Neural progenitor cell (in vitro differentiated cells): Measurements from ENCODE around the gene TNS3. TPM values are rescaled to one million over a fixed set of nuclear protein-coding genes. Genes with fewer than 3 reads are reported as not detected.
A peak's percentile ranks its signal among the peaks of the same experiment; 100 is the strongest.

Source experiments
- DNase-seq: peaks from one replicate; pipeline ENCODE4 v3.0.0-alpha.2; 2016; ENCODE audit warnings: low spot score
- H2AFZ ChIP-seq: fragments of 200-600 bp; sonication (generic); replicated peaks from 2 replicates; pipeline ENCODE4 v1.6.1; 2016; ENCODE audit warnings: antibody characterized with exemption
- H3F3A ChIP-seq: fragments of 200-600 bp; sonication (generic); 2 replicates; pipeline ENCODE4 v1.6.1; 2016; ENCODE audit warnings: antibody characterized with exemption, low read depth
- H3K27ac ChIP-seq: fragments of 200-600 bp; sonication (generic); 2 replicates; pipeline ENCODE4 v1.5.1; 2016; ENCODE audit warnings: mild to moderate bottlenecking
- H3K27me3 ChIP-seq: fragments of 200-600 bp; sonication (generic); 2 replicates; pipeline ENCODE4 v1.6.1; 2016; ENCODE audit warnings: mild to moderate bottlenecking, moderate library complexity
- H3K36me3 ChIP-seq: fragments of 200-600 bp; sonication (generic); 2 replicates; pipeline ENCODE4 v1.5.1; 2016
- H3K4me1 ChIP-seq: fragments of 200-600 bp; sonication (generic); 2 replicates; pipeline ENCODE4 v1.6.1; 2016; ENCODE audit warnings: mixed run types
- H3K4me2 ChIP-seq: fragments of 200-600 bp; sonication (generic); 2 replicates; pipeline ENCODE4 v1.6.1; 2016
- H3K4me3 ChIP-seq: fragments of 200-600 bp; sonication (generic); 2 replicates; pipeline ENCODE4 v1.5.1; 2016
- H3K79me2 ChIP-seq: fragments of 200-600 bp; sonication (generic); 2 replicates; pipeline ENCODE4 v1.6.1; 2016; ENCODE audit warnings: low read depth
- H3K9ac ChIP-seq: fragments of 200-600 bp; sonication (generic); 2 replicates; pipeline ENCODE4 v1.6.1; 2016
- H3K9me3 ChIP-seq: fragments of 200-600 bp; sonication (generic); 2 replicates; pipeline ENCODE4 v1.5.1; 2016; ENCODE audit warnings: low read depth
- H4K20me1 ChIP-seq: fragments of 200-600 bp; sonication (generic); 2 replicates; pipeline ENCODE4 v1.6.1; 2016; ENCODE audit warnings: low read depth
- H3K27ac Mint-ChIP-seq: 3 replicates; pipeline ENCODE4 v1.8.0; 2021; ENCODE audit warnings: mixed read lengths
- H3K27me3 Mint-ChIP-seq: 2 replicates; pipeline ENCODE4 v1.8.0; 2022; ENCODE audit warnings: low read depth, mild to moderate bottlenecking, inconsistent platforms, moderate library complexity, mixed read lengths; ENCODE audit not compliant: insufficient read depth
- H3K36me3 Mint-ChIP-seq: 3 replicates; pipeline ENCODE4 v1.8.0; 2021; ENCODE audit warnings: mixed read lengths
- H3K4me1 Mint-ChIP-seq: 3 replicates; pipeline ENCODE4 v1.8.0; 2021; ENCODE audit warnings: mixed read lengths
- H3K4me3 Mint-ChIP-seq: 3 replicates; pipeline ENCODE4 v1.8.0; 2021; ENCODE audit warnings: mild to moderate bottlenecking, moderate library complexity, mixed read lengths
- H3K9me3 Mint-ChIP-seq: 3 replicates; pipeline ENCODE4 v1.8.0; 2020; ENCODE audit warnings: mixed read lengths
- EZH2 ChIP-seq: fragments of 200-600 bp; sonication (generic); IDR thresholded peaks from 2 replicates; pipeline ENCODE4 v1.6.1; 2017; ENCODE audit warnings: antibody characterized with exemption, mild to moderate bottlenecking, moderate library complexity
- EZH2phosphoT487 ChIP-seq: fragments of 200-600 bp; sonication (generic); IDR thresholded peaks from 2 replicates; pipeline ENCODE4 v1.6.1; 2017; ENCODE audit warnings: antibody characterized with exemption
- total RNA-seq: library from RNA; depleted of rRNA; stranded (reverse); fragments of >200 nt; gene quantifications from 2 replicates; pipeline ENCODE4 v1.2.3, GENCODE V29; 2015; ENCODE audit warnings: low replicate concordance
- TF ChIP-seq, protein P1 (sequence below): fragments of 200-600 bp; sonication (generic); IDR thresholded peaks from 2 replicates; pipeline ENCODE4 v1.5.1; 2017; ENCODE audit warnings: antibody characterized with exemption, mild to moderate bottlenecking

The TNS3 gene
- total RNA-seq, 1 donor from 2014 or later, result 15.0 TPM

DNA sequence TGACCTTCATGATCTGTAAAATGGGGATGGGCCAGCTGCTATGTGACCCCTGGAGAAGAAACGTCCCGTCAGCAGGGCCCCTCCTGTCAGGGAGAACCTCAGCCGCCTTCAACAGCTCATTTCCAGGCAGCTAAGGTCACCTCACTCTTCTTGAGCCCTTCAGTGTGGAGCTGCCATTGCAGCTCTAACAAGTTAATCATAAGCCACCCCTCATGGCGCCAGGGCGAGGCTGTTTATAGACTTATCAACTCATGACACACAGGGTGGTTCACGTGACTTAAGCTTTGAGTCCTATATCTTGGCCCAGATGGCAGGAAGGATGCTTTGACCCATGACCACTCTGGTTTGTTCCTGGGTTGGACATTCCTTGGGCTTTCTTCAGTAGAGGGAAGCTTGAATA lies 315.1 kb downstream of the TNS3 start:
- H3K4me2 ChIP-seq, result no peak overlapping the region
- TF ChIP-seq EZH2phosphoT487, result no peak
- TF ChIP-seq EZH2, result no peak
- TF ChIP-seq, protein P1, sequence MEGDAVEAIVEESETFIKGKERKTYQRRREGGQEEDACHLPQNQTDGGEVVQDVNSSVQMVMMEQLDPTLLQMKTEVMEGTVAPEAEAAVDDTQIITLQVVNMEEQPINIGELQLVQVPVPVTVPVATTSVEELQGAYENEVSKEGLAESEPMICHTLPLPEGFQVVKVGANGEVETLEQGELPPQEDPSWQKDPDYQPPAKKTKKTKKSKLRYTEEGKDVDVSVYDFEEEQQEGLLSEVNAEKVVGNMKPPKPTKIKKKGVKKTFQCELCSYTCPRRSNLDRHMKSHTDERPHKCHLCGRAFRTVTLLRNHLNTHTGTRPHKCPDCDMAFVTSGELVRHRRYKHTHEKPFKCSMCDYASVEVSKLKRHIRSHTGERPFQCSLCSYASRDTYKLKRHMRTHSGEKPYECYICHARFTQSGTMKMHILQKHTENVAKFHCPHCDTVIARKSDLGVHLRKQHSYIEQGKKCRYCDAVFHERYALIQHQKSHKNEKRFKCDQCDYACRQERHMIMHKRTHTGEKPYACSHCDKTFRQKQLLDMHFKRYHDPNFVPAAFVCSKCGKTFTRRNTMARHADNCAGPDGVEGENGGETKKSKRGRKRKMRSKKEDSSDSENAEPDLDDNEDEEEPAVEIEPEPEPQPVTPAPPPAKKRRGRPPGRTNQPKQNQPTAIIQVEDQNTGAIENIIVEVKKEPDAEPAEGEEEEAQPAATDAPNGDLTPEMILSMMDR, result no peak
- Mint-ChIP-seq H3K4me3 (no peak overlapping the region), H3K36me3 (no peaks in the 10 kb centered on the region), H3K27me3 (no peaks in the 10 kb centered on the region), H3K9me3 (peaks cover 2% of the 10 kb centered on the region), H3K27ac (peak overlapping the region; percentile 17), H3K4me1 (peaks cover 8% of the 10 kb centered on the region)
- H3K27me3 ChIP-seq, result no peaks in the 10 kb centered on the region
- H3K36me3 ChIP-seq, result no peaks in the 10 kb centered on the region
- H3K4me1 ChIP-seq, result no peaks in the 10 kb centered on the region
- H2AFZ ChIP-seq, result no peak overlapping the region
- H3K79me2 ChIP-seq, result no peaks in the 10 kb centered on the region
- no peaks in the 10 kb centered on the region for H4K20me1 ChIP-seq
- no peak overlapping the region for H3K4me3 ChIP-seq
- H3F3A ChIP-seq, result no peaks in the 10 kb centered on the region
- H3K9me3 ChIP-seq, result no peaks in the 10 kb centered on the region
- H3K9ac ChIP-seq, result no peak overlapping the region
- DNase-seq, result no peak
- no peak overlapping the region for H3K27ac ChIP-seq

GRCh38 chr7:47266131-47266706 lies 315.7 kb downstream of the TNS3 start:
- Mint-ChIP-seq H3K36me3 (no peaks in the 10 kb centered on the region), H3K9me3 (peaks cover 2% of the 10 kb centered on the region), H3K4me1 (peaks cover 8% of the 10 kb centered on the region), H3K27ac (peak overlapping the region; percentile 17), H3K27me3 (no peaks in the 10 kb centered on the region), H3K4me3 (no peak overlapping the region)
- TF ChIP-seq, protein P1, result peak; percentile 98
- TF ChIP-seq EZH2phosphoT487, result no peak
- TF ChIP-seq EZH2, result no peak
- peak; percentile 79 for DNase-seq
- Histone ChIP-seq H3K27me3 (no peaks in the 10 kb centered on the region), H3K4me3 (no peak overlapping the region), H3K9ac (no peak overlapping the region), H3K4me2 (no peak overlapping the region), H3K79me2 (no peaks in the 10 kb centered on the region), H3F3A (no peaks in the 10 kb centered on the region), H3K27ac (no peak overlapping the region), H3K4me1 (no peaks in the 10 kb centered on the region), H2AFZ (peak overlapping the region; percentile 45), H3K9me3 (no peaks in the 10 kb centered on the region), H4K20me1 (no peaks in the 10 kb centered on the region), H3K36me3 (no peaks in the 10 kb centered on the region)

GRCh38 chr7:47265621-47266020 lies 316.3 kb downstream of the TNS3 start:
- H3K27me3 Mint-ChIP-seq, result no peaks in the 10 kb centered on the region

More at GRCh38 chr7:47265621-47266020, 316.3 kb downstream of the TNS3 start:
- H3K4me3 Mint-ChIP-seq, result no peak overlapping the region
- no peaks in the 10 kb centered on the region for H4K20me1 ChIP-seq
- no peaks in the 10 kb centered on the region for H3F3A ChIP-seq
- H3K27ac ChIP-seq, result no peak overlapping the region
- no peaks in the 10 kb centered on the region for H3K36me3 Mint-ChIP-seq
- no peaks in the 10 kb centered on the region for H3K4me1 ChIP-seq
- H3K9me3 Mint-ChIP-seq, result peaks cover 2% of the 10 kb centered on the region
- H2AFZ ChIP-seq, result no peak overlapping the region
- H3K4me1 Mint-ChIP-seq, result peaks cover 8% of the 10 kb centered on the region
- no peak overlapping the region for H3K9ac ChIP-seq
- no peaks in the 10 kb centered on the region for H3K79me2 ChIP-seq
- no peak overlapping the region for H3K4me2 ChIP-seq
- no peaks in the 10 kb centered on the region for H3K9me3 ChIP-seq
- no peak overlapping the region for H3K4me3 ChIP-seq
- TF ChIP-seq EZH2, result no peak
- TF ChIP-seq EZH2phosphoT487, result no peak
- TF ChIP-seq, protein P1, result no peak
- H3K27me3 ChIP-seq, result no peaks in the 10 kb centered on the region
- no peak for DNase-seq
- no peaks in the 10 kb centered on the region for H3K36me3 ChIP-seq
- no peak overlapping the region for H3K27ac Mint-ChIP-seq
